H1 (cell line): ENCODE results near the gene DIP2C. TPM values are rescaled to one million over a fixed set of nuclear protein-coding genes. Genes with fewer than 3 reads are reported as not detected.

Source experiments
- CTCF ChIA-PET: fragments of 300-600 bp; sonication (Branson Sonifier 250); formaldehyde crosslinking; loops from one replicate; lab custom pipeline; 2021; ENCODE audit not compliant: partially characterized antibody; lab: Charles Lee
- POLR2A ChIA-PET: fragments of 300-600 bp; sonication (Branson Sonifier 250); formaldehyde crosslinking; loops from one replicate; lab custom pipeline; 2021; ENCODE audit warnings: inconsistent platforms; ENCODE audit not compliant: partially characterized antibody; lab: Charles Lee
- DNase-seq, 2 experiments: peaks; one replicate each; pipeline versions ENCODE4 v3.0.0 to v3.0.0-alpha.2; 2010 to 2022; ENCODE audit warnings: low spot score in 2 of 2, low read depth in 1 of 2, mixed read lengths in 1 of 2
- FAIRE-seq: peaks from 2 replicates; lab custom pipeline; 2011; peaks lifted over from hg19 to GRCh38; lab: Jason Lieb, UNC
- H2AFZ ChIP-seq: 2 replicates; pipeline ENCODE4 v1.8.1; 2012; ENCODE audit warnings: low read length, inconsistent platforms
- H2AK5ac ChIP-seq: 2 replicates; pipeline ENCODE4 v1.6.1; 2013; ENCODE audit warnings: low read depth, low read length
- H2BK120ac ChIP-seq: replicated peaks from 2 replicates; pipeline ENCODE3; 2013; ENCODE audit warnings: low read depth, low read length, inconsistent platforms
- H2BK12ac ChIP-seq: 2 replicates; pipeline ENCODE4 v1.6.1; 2013; ENCODE audit warnings: low read depth, low read length
- H2BK15ac ChIP-seq: 2 replicates; pipeline ENCODE4 v1.6.1; 2013; ENCODE audit warnings: low read length
- H2BK20ac ChIP-seq: 2 replicates; pipeline ENCODE4 v1.6.1; 2013; ENCODE audit warnings: low read length
- H2BK5ac ChIP-seq: 2 replicates; pipeline ENCODE4 v1.6.1; 2013; ENCODE audit warnings: low read depth, low read length
- H3K14ac ChIP-seq: 2 replicates; pipeline ENCODE4 v1.6.1; 2013; ENCODE audit warnings: inconsistent platforms; ENCODE audit not compliant: insufficient read length
- H3K18ac ChIP-seq: 2 replicates; pipeline ENCODE4 v1.6.1; 2013; ENCODE audit warnings: low read length; ENCODE audit errors: extremely low read depth
- H3K23ac ChIP-seq: 2 replicates; pipeline ENCODE4 v1.6.1; 2013; ENCODE audit warnings: inconsistent platforms; ENCODE audit not compliant: insufficient read length
- H3K23me2 ChIP-seq: 2 replicates; pipeline ENCODE4 v1.6.1; 2013; ENCODE audit warnings: low read depth, low read length
- H3K27ac ChIP-seq: 2 replicates; pipeline ENCODE4 v1.6.1; 2011; ENCODE audit warnings: low read depth, low read length, inconsistent platforms
- H3K27me3 ChIP-seq, 4 experiments: replicated peaks in 1 of 4; 1 replicate in 1 of 4; 2 replicates in 3 of 4; pipeline versions ENCODE4 v1.6.1 to v1.8.1; 2011 to 2013; ENCODE audit warnings: low read length in 3 of 4, mild to moderate bottlenecking in 3 of 4, inconsistent platforms in 2 of 4, mixed read lengths in 2 of 4, moderate library complexity in 1 of 4; ENCODE audit not compliant: control insufficient read depth in 3 of 4, insufficient read depth in 3 of 4; ENCODE audit errors: extremely low read depth in 1 of 4
- H3K36me3 ChIP-seq, 4 experiments: 2 replicates each; pipeline versions ENCODE4 v1.6.1 to v1.8.1; 2011 to 2013; ENCODE audit warnings: mild to moderate bottlenecking in 4 of 4, low read length in 3 of 4, moderate library complexity in 2 of 4, control low read depth in 1 of 4, inconsistent platforms in 1 of 4; ENCODE audit not compliant: insufficient read depth in 4 of 4, control insufficient read depth in 2 of 4
- H3K4ac ChIP-seq: replicated peaks from 2 replicates; pipeline ENCODE3; 2013; ENCODE audit warnings: low read length, low read depth, mixed read lengths, inconsistent platforms; ENCODE audit not compliant: insufficient read length
- H3K4me1 ChIP-seq, 4 experiments: replicated peaks in 1 of 4; 1 replicate in 1 of 4; 2 replicates in 3 of 4; pipeline versions ENCODE4 v1.6.1 to v1.8.1; 2011 to 2013; ENCODE audit warnings: low read length in 3 of 4, inconsistent platforms in 2 of 4, mixed read lengths in 1 of 4; ENCODE audit not compliant: insufficient read depth in 4 of 4, control insufficient read depth in 3 of 4
- H3K4me2 ChIP-seq, 2 experiments: 2 replicates each; pipeline versions ENCODE4 v1.6.1 to v1.8.1; 2011 to 2013; ENCODE audit warnings: low read depth in 2 of 2, low read length in 2 of 2, control low read depth in 1 of 2, inconsistent platforms in 1 of 2, mild to moderate bottlenecking in 1 of 2; ENCODE audit not compliant: insufficient read depth in 1 of 2
- H3K4me3 ChIP-seq, 4 experiments: fragments of 200-600, 300-600 bp in 1 of 4; sonication (generic), shearing (Covaris generic), sonication (Bioruptor Twin) in 1 of 4; 2 replicates each; pipeline versions ENCODE4 v1.5.1 to v1.8.1; 2011 to 2016; ENCODE audit warnings: low read length in 4 of 4, low read depth in 3 of 4, control low read depth in 2 of 4, inconsistent platforms in 2 of 4, mild to moderate bottlenecking in 2 of 4, mixed read lengths in 1 of 4, moderate library complexity in 1 of 4; ENCODE audit not compliant: insufficient read depth in 2 of 4; ENCODE audit errors: extremely low read depth in 1 of 4
- H3K56ac ChIP-seq: replicated peaks from 2 replicates; pipeline ENCODE3; 2013; ENCODE audit warnings: low read depth, mild to moderate bottlenecking, mixed read lengths, low read length, inconsistent platforms; ENCODE audit not compliant: insufficient read length
- H3K79me1 ChIP-seq: 2 replicates; pipeline ENCODE4 v1.6.1; 2013; ENCODE audit warnings: low read depth, low read length, control low read depth
- H3K79me2 ChIP-seq, 2 experiments: 2 replicates each; pipeline versions ENCODE4 v1.6.1 to v1.8.1; 2012 to 2013; ENCODE audit warnings: low read length in 2 of 2, mild to moderate bottlenecking in 2 of 2, inconsistent platforms in 1 of 2; ENCODE audit not compliant: insufficient read depth in 2 of 2, control insufficient read depth in 1 of 2
- H3K9ac ChIP-seq, 4 experiments: replicated peaks in 1 of 4; 1 replicate in 1 of 4; 2 replicates in 3 of 4; pipeline versions ENCODE4 v1.6.1 to v1.8.1; 2011 to 2013; ENCODE audit warnings: low read depth in 3 of 4, low read length in 3 of 4, control low read depth in 2 of 4, mild to moderate bottlenecking in 2 of 4, moderate library complexity in 2 of 4, inconsistent platforms in 1 of 4; ENCODE audit errors: extremely low read depth in 1 of 4
- H3K9me3 ChIP-seq, 2 experiments: 2 replicates each; pipeline versions ENCODE4 v1.6.1 to v1.8.1; 2012 to 2013; ENCODE audit warnings: mild to moderate bottlenecking in 2 of 2, moderate library complexity in 2 of 2, control low read depth in 1 of 2, inconsistent platforms in 1 of 2, low read depth in 1 of 2, low read length in 1 of 2, mixed read lengths in 1 of 2; ENCODE audit not compliant: insufficient read depth in 2 of 2
- H4K20me1 ChIP-seq, 2 experiments: replicated peaks in 1 of 2; 2 replicates each; pipeline versions ENCODE3 to v1.8.1; 2011 to 2013; ENCODE audit warnings: inconsistent platforms in 2 of 2, low read length in 2 of 2, mild to moderate bottlenecking in 1 of 2; ENCODE audit not compliant: insufficient read depth in 2 of 2, control insufficient read depth in 1 of 2
- H4K5ac ChIP-seq: 2 replicates; pipeline ENCODE4 v1.6.1; 2013; ENCODE audit warnings: low read length, low read depth, mixed read lengths, inconsistent platforms; ENCODE audit not compliant: insufficient read length
- H4K8ac ChIP-seq: 2 replicates; pipeline ENCODE4 v1.8.0; 2013; ENCODE audit warnings: mild to moderate bottlenecking, moderate library complexity, low read length, inconsistent platforms; ENCODE audit not compliant: insufficient read depth; ENCODE audit errors: extremely low read depth
- H4K91ac ChIP-seq: replicated peaks from 2 replicates; pipeline ENCODE3; 2013; ENCODE audit warnings: low read length, mixed read lengths, inconsistent platforms; ENCODE audit not compliant: insufficient read length
- BACH1 ChIP-seq: IDR thresholded peaks from 2 replicates; pipeline ENCODE4 v1.6.1; 2012; ENCODE audit warnings: low read length, improper control_type of control experiment
- KDM5A ChIP-seq: fragments of 200-600 bp; IDR thresholded peaks from 2 replicates; pipeline ENCODE4 v1.7.1; 2012; ENCODE audit warnings: mild to moderate bottlenecking, low read length, inconsistent platforms, mixed read lengths
- ZNF274 ChIP-seq: IDR thresholded peaks from 2 replicates; pipeline ENCODE4 v1.7.0; 2012; ENCODE audit warnings: low read length, borderline replicate concordance; ENCODE audit errors: extremely low read depth
- WGBS, 2 experiments: shearing (Covaris generic) in 1 of 2; methylation state at CpG; one replicate each; pipeline versions ENCODE4 v1.1.6 to v1.1.7; 2013 to 2015; ENCODE audit warnings: low lambda C conversion rate in 2 of 2, mixed read lengths in 2 of 2, inconsistent platforms in 1 of 2, low coverage in 1 of 2, missing lambda C conversion rate in 1 of 2; ENCODE audit not compliant: insufficient replicate concordance in 2 of 2, insufficient coverage in 1 of 2, insufficient read length in 1 of 2; ENCODE audit errors: extremely low coverage in 1 of 2, missing lambda C conversion rate in 1 of 2; 5-methylcytosine and 5-hydroxymethylcytosine counted together
- polyA plus RNA-seq, 7 experiments: library from polyadenylated mRNA; depleted of rRNA in 3 of 7; stranded (reverse) in 5 of 7; unstranded in 2 of 7; fragments of >200 nt in 5 of 7; fragments of 200-250 nt in 2 of 7; gene quantifications; 1 replicate in 5 of 7; 2 replicates in 1 of 7; 4 replicates in 1 of 7; pipeline versions ENCODE4 v1.2.1 to v1.2.3, GENCODE V29; 2011 to 2013; ENCODE audit warnings: missing spikeins in 2 of 7, mixed read lengths in 2 of 7
- total RNA-seq: library from RNA; stranded (reverse); fragmentation: NEBNext Ultra II Directional; extraction: Animal tissue kit (Norgen Biotek cat#: 25700); gene quantifications from 2 replicates; pipeline ENCODE4 v1.2.1, GENCODE V29; 2021
- TF ChIP-seq, protein P1 (sequence below): IDR thresholded peaks from 2 replicates; pipeline ENCODE4 v1.6.1; 2012; ENCODE audit warnings: inconsistent platforms
- TF ChIP-seq, protein P2 (sequence below): IDR thresholded peaks from 2 replicates; pipeline ENCODE4 v1.6.1; 2012; ENCODE audit warnings: low read length, inconsistent platforms

Gene DIP2C
- total and polyA plus RNA-seq, 2 of the 8 experiments (the other 6 are each of a cell fraction or from before 2014, with no cell fraction given), result 3.8 to 9.3 TPM

DNA sequence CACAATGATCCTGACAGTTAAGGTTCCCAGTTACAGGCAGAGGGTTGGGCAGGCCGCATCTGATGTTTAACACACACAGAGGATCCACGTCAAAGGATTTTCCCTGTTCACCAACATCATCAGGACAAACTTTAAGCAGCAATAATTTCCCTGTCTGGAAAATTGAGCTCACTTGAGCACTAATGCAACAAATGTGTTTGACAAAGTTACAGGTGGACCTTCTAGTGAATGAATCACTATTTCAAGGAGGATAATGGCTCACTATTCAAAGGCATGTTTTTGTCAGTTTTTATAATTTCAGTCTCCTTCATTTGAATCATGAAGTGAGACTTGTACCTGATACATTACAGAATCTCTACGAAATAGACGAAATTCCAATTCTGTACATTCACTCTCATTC, 127.3 kb downstream of the DIP2C start:
- no peak overlapping the region for H2AK5ac ChIP-seq
- H2BK12ac ChIP-seq, result no peak overlapping the region
- no peak for DNase-seq
- POLR2A ChIA-PET, result no interaction called here
- H3K14ac ChIP-seq, result no peak overlapping the region
- CTCF ChIA-PET, result interaction anchor here (1.0 to 2.1 kb wide), 2 partner anchors 11 to 13 kb away, joined by 4 to 7 read pairs; no protein-coding TSS in a partner anchor
- no peak overlapping the region for H2BK120ac ChIP-seq
- no peak overlapping the region for H3K23ac ChIP-seq
- H3K4ac ChIP-seq, result no peak overlapping the region
- H4K20me1 ChIP-seq, result peaks cover 0 to 5% of the 10 kb centered on the region in 2 experiments
- peaks cover 5 to 9% (median 7%) of the 10 kb centered on the region in 4 experiments; a peak in 6 of 7 replicates for H3K4me1 ChIP-seq
- H3K79me2 ChIP-seq, result peaks cover 0 to 18% of the 10 kb centered on the region in 2 experiments; a peak in 3 of 4 replicates
- no peak overlapping the region for H3K4me3 ChIP-seq
- 84% methylated on average over 4 of the region's 4 CpGs; no CpG with 5 or more reads in 1 of the 2 experiments for WGBS, 2 experiments
- no peak overlapping the region for H3K9ac ChIP-seq
- no peak overlapping the region for H4K8ac ChIP-seq
- peaks cover 10% of the 10 kb centered on the region for H3K79me1 ChIP-seq
- H3K36me3 ChIP-seq, result no peaks in the 10 kb centered on the region
- H2BK5ac ChIP-seq, result no peak overlapping the region
- H3K56ac ChIP-seq, result no peak overlapping the region
- H4K91ac ChIP-seq, result no peak overlapping the region
- TF ChIP-seq KDM5A (no peak), ZNF274 (no peak), BACH1 (no peak)
- TF ChIP-seq, protein P1, sequence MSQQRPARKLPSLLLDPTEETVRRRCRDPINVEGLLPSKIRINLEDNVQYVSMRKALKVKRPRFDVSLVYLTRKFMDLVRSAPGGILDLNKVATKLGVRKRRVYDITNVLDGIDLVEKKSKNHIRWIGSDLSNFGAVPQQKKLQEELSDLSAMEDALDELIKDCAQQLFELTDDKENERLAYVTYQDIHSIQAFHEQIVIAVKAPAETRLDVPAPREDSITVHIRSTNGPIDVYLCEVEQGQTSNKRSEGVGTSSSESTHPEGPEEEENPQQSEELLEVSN, result no peak
- TF ChIP-seq, protein P2, sequence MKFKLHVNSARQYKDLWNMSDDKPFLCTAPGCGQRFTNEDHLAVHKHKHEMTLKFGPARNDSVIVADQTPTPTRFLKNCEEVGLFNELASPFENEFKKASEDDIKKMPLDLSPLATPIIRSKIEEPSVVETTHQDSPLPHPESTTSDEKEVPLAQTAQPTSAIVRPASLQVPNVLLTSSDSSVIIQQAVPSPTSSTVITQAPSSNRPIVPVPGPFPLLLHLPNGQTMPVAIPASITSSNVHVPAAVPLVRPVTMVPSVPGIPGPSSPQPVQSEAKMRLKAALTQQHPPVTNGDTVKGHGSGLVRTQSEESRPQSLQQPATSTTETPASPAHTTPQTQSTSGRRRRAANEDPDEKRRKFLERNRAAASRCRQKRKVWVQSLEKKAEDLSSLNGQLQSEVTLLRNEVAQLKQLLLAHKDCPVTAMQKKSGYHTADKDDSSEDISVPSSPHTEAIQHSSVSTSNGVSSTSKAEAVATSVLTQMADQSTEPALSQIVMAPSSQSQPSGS, result no peak
- H3K4me2 ChIP-seq, result no peak overlapping the region
- no peak overlapping the region for H3K27ac ChIP-seq
- H3K9me3 ChIP-seq, result peaks cover 4 to 6% of the 10 kb centered on the region in 2 experiments
- H2BK20ac ChIP-seq, result no peak overlapping the region
- H3K27me3 ChIP-seq, result no peaks in the 10 kb centered on the region
- H2AFZ ChIP-seq, result no peak overlapping the region
- no peak for FAIRE-seq
- H2BK15ac ChIP-seq, result no peak overlapping the region
- no peak overlapping the region for H3K18ac ChIP-seq
- no peaks in the 10 kb centered on the region for H3K23me2 ChIP-seq
- no peak overlapping the region for H4K5ac ChIP-seq
